ENCODE data around the gene SEC31B.

DNA sequence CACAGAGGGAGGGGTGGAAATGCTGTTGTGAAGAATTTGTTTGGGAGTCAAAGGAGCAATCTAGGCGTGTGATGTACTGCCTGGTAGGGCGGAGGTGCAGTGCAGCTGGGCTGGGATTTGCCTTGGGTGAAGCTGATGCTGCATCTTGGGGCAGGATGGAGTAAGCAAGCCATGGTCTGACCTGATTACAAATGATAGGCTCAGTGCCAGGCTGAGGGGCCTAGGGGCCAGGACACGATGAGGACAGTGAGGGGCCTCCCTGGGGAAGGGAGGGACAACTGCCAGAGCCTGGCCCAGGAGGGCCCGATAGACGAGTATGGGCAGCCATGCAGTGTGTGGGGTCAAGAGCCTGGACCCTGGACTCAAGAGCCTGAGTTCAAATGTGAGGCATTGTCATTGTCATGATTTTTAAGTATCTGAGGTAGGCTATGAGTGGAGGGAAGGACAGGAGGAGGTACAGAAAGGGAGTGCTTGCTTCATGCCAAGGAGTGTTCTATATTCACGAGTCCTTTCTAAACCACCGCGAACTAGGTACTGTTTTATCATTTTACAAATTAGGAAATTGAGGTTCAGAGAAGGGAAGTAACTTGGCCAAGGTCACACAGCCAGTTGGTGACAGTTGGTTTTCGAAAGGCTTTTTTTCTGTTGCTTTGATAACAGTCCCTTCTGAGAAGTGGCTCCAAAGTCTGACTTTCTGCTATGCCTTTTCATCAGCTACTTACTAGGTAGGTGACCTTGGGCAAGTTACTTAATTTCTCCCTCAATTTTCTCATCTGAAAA is 45.7 kb upstream of the SEC31B start:
- TF ChIP-seq ELF4 (IDR thresholded peaks at IDR 0.05) (no peak), FOXM1 (IDR thresholded peaks at IDR 0.05; ENCODE audit: borderline replicate concordance) (no peak), ZNF384 (IDR thresholded peaks at IDR 0.05) (no peak), BHLHE40 (IDR thresholded peaks at IDR 0.05; ENCODE audit: borderline replicate concordance) (no peak), TARDBP (IDR thresholded peaks at IDR 0.05) (no peak)
